AG20443 (cell line): ENCODE data around the gene TINAG.

Source experiments
- DNase-seq: peaks from one replicate; pipeline ENCODE4 v3.0.0; 2012; ENCODE audit warnings: low spot score, mixed read lengths

Gene TINAG

GRCh38 chr6:54428431-54428830 lies 120.2 kb downstream of the TINAG start:
- no peak for DNase-seq

- DNase-seq, result no peak
These were observed 123.2 kb downstream of the TINAG start for GRCh38 chr6:54431466-54431865.
